Activated T-cell treated with anti-CD3 and anti-CD28 coated beads for 48 hours (primary cell): ENCODE measurements around the gene NRXN3.

ENCODE experiments used
- DNase-seq: peaks from one replicate; pipeline ENCODE4 v3.0.0-alpha.2; 2020; ENCODE audit warnings: low read depth

NRXN3 gene

DNA sequence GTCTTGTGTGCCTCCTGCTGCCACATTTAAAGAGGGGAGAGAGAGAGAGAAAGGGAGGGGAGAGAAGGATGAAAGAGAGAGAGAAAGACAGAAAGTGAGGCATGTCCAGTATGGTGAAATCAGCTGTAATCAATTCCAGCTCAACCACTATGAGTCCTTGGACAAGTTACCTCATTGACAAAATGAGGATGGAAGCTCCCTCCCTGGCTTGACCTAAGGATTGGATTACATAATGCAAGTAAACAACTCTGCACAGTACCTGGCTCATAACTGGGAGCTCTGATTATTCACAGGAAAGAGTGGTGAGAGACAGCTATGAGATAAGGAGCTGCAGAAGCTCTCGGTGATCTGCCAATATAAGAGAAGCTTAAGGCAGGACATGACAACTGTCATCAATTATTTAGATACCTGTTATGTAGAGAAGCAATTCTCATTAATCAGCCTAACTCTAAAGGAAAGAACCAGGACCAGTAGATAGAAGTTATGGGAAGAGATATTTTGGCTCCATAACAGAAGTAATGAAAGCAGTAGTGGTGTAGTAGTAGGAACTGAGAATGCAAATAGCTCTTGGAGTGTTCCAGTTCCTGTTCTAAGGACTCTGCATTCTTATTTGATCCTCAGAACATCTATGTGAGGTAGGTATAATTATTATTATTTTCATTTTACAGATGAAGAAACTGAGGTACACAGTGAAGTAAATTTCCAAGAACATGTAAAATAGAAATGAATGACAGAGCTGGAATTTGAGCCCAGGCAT is 1249.6 kb downstream of the NRXN3 start:
- DNase-seq = no peak

DNA sequence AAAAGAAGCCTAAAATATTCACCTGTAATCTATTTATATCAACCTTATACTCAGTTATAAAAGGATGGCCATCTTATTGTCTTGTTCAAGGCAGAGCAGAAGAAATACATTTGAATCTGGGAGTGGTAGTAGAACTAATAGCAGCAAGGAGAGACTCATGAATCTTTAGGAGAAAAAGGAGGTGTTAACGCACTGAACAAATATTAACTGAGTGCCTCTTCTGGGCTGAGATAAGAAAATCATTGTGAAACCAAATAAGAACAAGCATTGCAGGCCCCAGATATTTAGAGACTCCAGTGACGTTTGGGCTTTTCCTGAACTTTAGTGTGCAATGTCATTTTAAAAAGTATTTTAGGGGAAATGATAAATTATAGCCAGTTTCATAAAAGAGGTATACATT is 1250.6 kb downstream of the NRXN3 start:
- DNase-seq = no peak

DNA sequence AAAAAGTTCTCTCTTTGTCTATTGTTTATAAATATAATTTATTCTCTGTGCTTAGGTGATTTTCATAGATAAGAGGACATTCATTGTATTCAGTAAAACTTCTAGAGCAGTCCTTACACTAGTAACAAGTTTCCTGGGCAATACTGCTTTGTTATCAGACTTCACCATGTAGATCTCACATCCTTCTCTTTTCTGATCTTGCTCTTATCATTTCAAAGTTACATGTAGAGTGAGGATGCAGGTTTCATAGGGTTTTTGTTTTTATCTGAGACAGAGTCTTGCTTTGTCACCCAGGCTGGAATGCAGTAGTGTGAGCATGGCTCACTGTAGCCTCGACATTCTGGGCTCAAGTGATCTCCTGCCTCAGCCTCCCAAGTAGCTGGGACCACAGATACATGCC is 1251.6 kb downstream of the NRXN3 start:
- DNase-seq = no peak

DNA sequence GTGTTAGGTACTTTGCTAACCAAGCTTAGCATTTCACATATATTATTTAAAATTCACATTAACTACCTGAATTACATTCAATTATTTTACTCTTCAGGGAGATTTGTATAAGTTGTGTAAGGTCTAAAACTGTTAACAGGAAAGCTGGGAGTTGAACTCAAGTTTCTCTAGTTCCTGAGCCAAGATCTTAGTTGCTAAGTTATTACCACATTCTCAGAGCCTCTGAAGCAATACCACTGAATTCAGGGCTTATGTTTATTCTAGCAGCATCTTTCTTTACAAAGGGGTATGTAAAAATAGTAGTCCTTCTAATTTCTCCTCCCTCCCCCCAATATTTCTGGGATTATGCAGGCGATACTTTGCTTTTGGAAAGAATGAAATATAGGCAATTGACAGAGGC is 1254.3 kb downstream of the NRXN3 start:
- no peak for DNase-seq

DNA sequence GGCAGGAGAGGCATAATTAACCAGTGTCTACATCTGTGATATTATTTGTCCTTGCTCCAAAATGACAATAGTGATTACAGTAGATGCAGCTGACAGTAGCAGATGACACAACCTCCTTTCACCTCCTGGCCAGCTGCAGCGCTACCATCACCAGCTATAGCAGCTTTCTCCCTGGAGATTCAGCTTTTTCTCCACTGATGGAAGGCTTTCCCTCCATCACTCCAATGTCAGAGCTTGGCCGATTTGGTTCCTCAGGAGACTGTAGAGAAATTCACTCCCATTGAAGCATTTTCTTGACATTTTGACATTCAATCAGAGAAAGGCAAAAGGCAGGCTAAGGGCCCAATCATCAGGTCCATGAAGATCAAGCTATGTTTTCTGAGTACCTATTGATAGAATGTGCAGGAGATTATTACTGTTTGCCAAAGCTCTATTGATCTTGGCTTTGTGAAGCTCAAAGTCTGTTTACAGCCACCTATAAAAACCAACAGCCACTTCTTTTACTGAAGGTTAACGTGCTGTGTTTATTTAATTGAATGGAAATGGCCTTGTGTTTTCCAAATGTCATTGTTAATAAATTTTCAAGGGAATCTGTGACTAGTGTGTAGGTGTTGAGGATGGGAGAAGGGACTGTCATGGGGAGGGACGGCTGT is 1256.1 kb downstream of the NRXN3 start:
- DNase-seq = no peak

DNA sequence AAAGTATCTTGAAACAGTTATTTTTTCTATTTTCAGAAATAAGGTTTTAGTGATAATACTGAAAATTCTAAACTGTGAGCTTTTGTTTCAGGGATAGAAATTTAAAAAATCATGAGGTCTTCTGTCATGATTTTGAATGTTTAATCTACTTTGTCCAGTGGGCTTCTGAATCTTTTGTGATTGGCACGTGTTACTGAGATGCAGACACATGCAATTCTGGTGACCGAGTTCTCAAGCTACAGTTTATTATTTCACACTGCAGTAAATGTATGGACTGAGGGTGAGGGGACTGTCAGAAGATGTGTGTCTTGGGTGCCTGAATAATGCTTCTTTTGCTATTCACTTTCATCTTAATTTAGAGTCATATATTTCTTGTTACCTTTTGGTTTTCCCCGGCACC is 1262.5 kb downstream of the NRXN3 start:
- no peak for DNase-seq

DNA sequence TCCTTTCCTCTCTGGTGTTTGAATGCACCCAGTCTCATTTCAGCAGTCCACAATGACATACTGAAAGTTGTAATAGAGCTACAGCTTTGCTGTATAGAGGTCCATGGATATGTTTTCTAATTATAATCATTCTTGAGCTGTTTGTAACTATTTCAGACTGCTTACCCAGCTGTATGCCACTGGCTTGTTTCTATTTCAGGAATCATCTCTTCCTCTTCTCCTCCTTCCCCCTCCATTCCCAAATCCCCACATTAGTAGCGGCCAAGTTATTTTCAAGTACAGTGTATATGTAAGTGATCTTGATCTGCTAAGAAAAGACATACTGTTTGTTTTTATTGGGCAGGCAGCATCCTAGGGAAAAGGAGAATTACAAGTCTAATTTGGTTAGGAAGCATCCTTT is 1266.2 kb downstream of the NRXN3 start:
- no peak for DNase-seq

DNA sequence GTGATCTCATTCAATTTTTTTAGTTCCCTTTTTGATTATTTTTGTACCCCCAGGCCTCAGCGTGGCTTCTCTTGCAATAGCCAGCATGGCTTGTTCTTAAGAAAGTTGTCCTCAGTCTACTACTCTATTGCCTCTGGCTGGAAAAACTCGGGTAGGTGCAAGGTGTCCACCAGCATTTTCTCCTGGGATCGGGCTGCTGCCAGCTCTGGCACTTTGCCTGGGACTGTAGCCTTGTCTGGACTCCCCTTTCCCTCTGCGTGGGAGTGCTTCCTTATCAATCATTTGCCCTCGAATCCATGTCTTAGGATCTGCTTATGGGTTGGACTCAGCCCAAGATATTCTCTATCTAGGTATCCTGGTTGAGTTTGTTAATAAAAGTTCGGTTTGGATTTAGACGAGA is 1267.8 kb downstream of the NRXN3 start:
- no peak for DNase-seq

DNA sequence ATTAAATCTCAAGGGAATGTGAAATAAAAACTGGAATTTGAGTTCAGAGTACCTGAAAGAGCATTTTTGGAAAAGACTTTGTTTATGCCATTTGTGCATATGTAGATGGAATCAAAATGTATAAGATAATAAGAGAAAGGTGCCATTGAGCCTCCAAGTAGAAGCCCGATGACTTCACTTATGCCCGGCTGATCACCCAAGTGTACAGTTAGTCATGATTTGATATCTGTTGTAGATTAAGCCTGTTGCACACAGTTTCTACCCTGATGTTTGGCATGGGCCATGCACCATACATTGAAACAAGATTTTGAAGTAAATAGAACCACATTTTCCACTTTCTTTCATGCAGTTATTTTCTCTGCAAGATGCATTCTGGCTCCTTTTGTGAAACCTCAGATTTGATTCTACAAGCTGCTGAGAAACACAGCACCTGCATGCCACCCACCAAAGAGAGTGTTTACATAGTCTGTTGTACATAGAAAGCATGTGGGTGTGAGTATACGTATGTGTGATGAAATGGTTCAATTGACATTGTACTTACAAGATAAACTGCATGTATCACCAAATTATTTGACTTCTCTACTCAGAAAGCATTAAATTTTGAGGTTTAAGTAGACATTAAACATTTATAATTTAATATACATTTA is 1268.6 kb downstream of the NRXN3 start:
- no peak for DNase-seq

DNA sequence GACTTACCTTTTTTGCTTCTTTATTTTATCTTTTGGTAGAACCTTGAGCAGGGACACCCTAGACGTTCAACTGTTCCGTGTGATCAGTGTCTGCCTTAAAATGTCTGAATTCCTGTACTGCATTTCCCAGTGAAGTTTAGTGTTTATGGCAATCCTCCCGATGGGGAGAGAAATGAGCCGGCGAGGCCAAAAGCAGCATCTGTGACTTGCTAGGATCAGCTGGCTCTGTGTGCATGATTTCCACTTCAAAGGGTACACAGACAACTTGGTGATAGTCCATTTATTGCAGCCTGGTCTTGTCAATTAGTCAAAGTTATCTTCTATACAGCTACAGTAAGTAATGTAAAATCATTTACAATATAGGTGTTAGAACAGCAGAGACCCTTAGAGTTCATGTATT is 1272.6 kb downstream of the NRXN3 start:
- no peak for DNase-seq

DNA sequence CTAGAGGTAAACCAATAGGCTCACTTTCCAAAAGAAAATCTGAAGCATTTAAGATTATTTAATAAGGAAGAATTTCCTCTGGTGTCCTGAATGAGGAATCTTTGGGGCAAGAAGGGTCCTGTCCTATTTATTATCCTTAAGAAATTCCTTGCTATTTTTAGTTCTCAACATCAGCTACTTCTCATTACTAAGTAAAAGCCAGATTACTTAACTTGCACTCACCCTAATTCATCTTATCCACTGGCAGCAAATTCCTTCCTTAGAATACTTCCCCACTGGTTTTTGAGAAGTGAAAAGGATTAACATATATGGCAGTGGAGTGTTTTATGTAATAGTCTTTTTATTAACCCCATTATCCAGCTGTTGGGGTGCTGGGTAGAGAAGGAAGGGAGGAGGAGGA is 1273.4 kb downstream of the NRXN3 start:
- no peak for DNase-seq

DNA sequence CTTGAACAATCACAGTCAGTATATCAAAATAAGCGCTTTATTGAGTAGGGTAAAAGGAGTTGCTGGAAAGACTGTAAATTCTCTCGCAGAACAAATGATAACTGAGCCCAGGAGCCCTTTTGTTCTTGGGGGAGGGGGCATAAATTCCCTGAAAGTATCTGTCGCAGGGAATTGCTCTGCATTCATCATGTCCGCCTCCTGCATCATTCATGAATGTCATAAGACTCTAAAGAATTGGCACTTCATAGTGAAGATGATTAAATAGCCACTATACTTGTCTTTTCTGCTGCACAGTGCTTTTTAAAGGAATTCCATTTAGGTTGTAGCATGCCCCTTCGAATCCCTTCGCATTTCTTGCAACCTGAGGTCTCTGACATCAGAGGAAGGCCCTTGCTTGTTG is 1278.8 kb downstream of the NRXN3 start:
- no peak for DNase-seq

DNA sequence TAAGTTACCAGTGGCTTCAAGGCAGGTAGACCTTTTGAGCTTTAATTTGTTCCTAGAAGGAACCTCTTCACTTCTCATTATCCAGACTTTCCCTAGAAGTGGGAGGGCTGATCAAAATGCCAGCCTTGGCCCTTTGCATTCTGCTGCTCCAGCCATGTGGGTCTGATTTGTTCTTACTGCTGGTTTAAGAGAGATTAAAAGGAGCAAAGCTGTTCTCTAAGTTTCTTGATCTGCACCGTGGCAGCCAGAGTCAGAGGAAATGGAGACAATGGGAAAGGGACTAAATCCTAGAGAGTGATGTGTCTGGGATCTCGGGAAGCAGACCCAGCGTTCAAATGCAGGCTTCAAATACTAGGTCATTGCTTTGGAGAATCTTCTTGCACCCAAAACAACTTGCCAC is 1281.4 kb downstream of the NRXN3 start:
- DNase-seq = no peak

DNA sequence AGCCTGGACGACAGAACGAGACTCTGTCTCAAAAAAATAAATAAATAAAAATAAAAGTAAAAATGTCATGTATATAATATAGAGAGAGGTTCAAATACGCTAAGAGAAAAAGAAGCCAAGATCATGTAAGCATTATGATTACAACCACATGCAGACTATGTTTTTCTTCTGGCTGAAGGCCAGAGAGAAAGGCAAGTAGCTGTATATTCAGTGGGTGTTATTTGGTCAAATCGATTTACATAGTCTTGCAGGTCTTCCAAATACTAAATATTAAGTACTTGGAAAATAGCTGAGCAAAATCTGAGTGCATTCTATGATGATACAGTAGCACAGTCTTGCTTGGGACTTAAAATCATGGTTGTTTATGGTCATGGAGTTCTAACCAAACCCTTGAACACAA is 1283.1 kb downstream of the NRXN3 start:
- DNase-seq = no peak

DNA sequence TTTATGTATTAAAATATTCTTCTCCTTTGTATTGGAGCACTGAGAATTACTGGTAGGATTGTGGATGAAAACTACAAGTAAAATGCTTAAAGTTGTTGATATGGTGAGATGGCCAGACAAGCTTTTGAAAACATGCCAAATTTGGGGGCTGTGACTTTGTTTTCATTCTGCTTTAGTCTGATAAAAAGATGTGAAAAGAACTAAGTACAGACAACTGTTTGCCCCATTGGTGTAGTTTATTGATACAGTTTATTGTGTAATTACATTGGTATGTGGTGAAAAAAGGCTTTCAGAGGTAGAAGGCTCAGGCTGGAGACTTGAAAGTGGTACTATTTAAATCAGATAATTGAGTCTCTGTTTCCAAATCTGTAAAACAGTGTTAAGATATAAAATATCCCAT is 1294.3 kb downstream of the NRXN3 start:
- DNase-seq = no peak

DNA sequence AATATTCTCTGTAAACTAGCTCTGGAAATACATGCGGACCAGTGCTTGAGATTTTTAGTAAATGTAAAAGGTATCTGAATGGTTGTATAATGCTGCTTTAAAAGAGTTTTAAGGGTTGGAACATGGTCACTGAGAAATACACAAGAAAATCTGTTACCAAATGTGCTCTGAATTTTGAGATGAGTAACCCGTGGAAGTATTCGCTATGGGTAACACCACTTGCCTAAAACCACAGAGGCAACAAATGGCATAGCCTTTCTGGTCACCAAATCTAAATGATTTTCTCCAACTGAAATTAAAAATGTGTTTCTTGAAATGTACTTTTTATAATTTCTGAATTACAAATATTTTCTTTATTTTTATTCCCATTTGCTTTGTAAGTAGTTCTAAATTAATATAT is 1295.5 kb downstream of the NRXN3 start:
- no peak for DNase-seq

DNA sequence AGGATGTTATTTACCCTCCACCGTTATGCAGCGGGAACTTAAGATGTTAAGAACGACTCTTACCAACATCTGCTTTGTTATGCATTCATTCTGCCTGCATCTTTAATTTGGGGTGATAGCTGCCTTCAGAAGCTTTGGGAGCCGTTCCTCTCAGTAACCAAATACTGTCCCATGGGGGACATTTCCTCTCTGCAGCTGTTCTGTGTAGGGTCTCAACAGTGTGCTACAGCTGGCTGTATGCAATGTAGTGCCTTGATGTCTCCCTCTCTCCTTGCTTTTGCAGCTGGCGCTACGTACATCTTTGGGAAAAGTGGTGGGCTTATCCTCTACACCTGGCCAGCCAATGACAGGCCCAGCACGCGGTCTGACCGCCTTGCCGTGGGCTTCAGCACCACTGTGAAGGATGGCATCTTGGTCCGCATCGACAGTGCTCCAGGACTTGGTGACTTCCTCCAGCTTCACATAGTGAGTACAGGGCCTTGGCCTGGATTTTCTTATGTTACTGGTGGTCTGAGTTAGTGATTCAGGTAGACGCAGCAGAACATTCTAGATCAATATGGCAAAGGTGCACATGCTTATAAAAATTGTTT is 1296.9 kb downstream of the NRXN3 start:
- DNase-seq = no peak

DNA sequence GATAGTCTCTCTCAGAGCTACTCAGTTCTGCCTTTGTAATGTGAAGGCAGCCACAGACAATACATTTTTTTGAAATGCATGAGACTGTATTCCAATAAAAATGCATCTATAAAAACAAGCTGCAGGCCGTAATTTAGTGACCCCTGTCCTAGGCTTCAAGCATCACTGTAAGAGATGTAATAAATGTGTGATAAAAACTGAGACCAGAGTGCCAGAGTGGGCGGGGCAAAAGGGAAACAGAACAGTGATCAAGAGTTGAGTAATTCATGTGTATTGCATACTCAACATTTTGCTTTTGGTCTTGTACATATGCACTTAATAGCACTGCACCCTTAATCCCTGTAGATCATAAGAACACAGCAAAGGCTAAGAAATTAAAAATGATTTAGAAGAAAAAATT is 1297.7 kb downstream of the NRXN3 start:
- DNase-seq = no peak

DNA sequence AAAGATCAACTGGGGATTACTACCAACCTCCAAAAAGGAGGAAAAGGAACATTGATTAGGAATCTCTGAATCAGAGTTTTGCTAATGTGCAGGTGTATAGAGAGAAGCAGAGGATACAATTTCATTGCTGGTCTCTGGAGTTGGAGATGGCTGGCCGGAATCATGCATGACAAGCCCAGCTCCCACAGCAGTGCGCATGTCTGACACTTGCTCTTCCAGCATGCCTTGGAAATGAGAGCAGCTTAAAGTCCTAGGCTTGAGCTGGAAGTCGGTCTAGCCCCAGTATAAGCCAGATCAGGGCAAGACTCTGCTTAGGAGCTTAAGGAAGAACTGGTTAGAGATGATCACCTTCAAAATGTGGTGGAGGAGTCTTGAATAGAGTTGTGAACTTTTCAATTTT is 1298.3 kb downstream of the NRXN3 start:
- DNase-seq = no peak

DNA sequence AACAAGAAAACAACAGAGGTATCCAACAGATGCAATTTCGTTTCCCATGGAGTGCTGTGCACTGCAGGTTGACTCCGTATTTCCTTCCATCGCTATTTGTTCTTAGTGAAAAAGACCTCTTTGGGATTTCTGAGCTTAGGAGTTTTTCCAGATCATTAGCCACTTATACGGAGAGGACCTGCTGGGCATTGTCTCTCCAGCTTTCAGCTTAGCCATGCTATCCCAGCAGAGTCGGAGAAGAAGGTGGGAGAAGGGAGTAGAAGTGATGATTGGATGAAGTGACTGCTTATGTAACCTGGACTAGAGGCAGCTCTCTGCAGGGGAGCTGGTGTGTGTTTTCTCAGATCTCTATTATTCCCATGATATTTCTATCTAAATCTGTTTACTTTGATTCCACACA is 1303.5 kb downstream of the NRXN3 start:
- no peak for DNase-seq

DNA sequence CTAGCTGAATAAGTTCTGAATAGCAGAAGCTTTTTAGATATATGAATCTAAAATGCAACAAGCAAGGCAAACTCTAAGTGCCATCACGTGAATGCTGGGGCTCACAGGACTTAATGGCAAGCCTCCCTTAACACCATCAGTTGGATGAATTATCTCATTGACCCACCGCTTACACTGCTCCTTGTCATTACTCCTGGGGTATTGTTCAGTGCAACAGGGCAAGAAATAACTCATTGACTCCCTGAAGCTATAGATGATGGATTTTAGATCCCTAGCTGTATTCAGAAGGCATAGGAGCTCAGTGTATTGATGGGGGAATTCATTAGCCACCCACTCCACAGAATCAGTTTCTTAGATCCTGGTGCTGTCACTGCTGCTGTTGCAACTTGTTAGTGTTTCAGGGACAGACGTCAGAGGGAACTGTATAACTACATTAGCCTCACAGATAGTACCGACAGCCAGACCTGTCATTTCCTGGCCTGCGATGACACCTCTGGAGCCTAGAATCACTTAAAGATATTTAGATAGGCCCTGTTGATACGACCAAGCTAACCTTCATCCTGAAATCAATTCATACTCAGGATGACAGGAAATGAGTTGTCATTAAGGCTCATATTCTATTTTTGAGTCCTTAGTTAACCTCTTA is 1305.8 kb downstream of the NRXN3 start:
- no peak for DNase-seq

DNA sequence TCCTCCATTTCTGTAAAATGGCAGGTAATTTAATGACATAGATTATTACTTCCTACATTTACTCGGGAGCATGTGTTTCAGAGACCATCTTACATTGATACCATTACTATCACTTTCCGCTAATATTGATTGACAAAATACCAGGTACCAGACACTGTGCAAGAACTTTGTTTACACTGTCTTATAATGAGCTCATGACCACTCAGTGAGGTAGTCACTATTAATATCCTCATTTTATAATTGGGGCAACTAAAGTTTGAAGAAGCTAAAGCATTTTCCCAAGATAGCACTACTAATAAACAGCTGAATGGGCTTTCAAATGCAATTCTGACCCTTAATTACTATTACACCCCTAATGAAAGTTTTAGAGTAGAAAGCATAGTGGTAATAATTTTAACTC is 1306.4 kb downstream of the NRXN3 start:
- DNase-seq = no peak

DNA sequence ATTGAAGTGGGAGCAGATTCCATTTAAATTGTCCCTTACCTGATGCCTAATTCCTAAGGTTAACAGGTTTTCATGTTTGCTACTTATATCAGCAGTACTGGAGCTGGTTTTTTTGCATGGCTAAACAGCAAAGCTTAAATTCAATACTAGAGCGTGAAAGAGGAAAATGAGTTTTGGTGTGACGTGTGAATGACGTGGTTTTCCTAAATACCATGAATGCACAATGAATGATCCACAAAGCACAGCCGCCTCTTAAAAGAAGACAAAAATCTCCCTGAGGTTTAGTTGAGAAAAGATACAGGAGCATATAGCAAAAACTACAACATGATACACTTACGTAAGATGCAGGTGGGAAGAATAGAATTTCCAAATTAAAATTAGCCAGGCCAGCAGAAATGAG is 1310.0 kb downstream of the NRXN3 start:
- DNase-seq = no peak
